ENCODE data around the gene TNFRSF4.
A peak's percentile ranks its signal among the peaks of the same experiment; 100 is the strongest.
"Not testable (repeated sequence)": the region's sequence is repeated elsewhere in the genome, so short reads cannot be mapped to it uniquely, and the experiment has no call there.

The TNFRSF4 gene

GRCh38 chr1:1254667-1254998 is 40.7 kb upstream of the TNFRSF4 start:
- TF ChIP-seq MYC (IDR thresholded peaks at IDR 0.05; ENCODE audit: low read depth, low read length) (no peak), CTCF (IDR thresholded peaks at IDR 0.05; ENCODE audit: low read depth, low read length) (no peak), POLR2A (IDR thresholded peaks at IDR 0.05; ENCODE audit: extremely low read depth, insufficient read length) (no peak), MAX (IDR thresholded peaks at IDR 0.05; ENCODE audit: low read depth, low read length) (no peak)
- no peak overlapping the region for H3K4me3 ChIP-seq (ENCODE audit: low read depth, low read length)
- no peak for DNase-seq (ENCODE audit: low read depth)

- TF ChIP-seq MYC (IDR thresholded peaks at IDR 0.05; ENCODE audit: low read depth, low read length) (no peak), POLR2A (IDR thresholded peaks at IDR 0.05; ENCODE audit: extremely low read depth, insufficient read length) (no peak), MAX (IDR thresholded peaks at IDR 0.05; ENCODE audit: low read depth, low read length) (no peak), CTCF (IDR thresholded peaks at IDR 0.05; ENCODE audit: low read depth, low read length) (no peak)
- no peak overlapping the region for H3K4me3 ChIP-seq (ENCODE audit: low read depth, low read length)
- DNase-seq (ENCODE audit: low read depth): no peak
Observed at GRCh38 chr1:1253972-1254666, 40.2 kb upstream of the TNFRSF4 start.

- TF ChIP-seq MAX (IDR thresholded peaks at IDR 0.05; ENCODE audit: low read depth, low read length): no peak
- no peak for TF ChIP-seq MYC (IDR thresholded peaks at IDR 0.05; ENCODE audit: low read depth, low read length)
- no peak for TF ChIP-seq CTCF (IDR thresholded peaks at IDR 0.05; ENCODE audit: low read depth, low read length)
- no peak for TF ChIP-seq POLR2A (IDR thresholded peaks at IDR 0.05; ENCODE audit: extremely low read depth, insufficient read length)
- no peak overlapping the region for H3K4me3 ChIP-seq (ENCODE audit: low read depth, low read length)
- DNase-seq (ENCODE audit: low read depth): no peak
Observed at GRCh38 chr1:1253314-1253713, 39.4 kb upstream of the TNFRSF4 start.

GRCh38 chr1:1250786-1251284 is 36.9 kb upstream of the TNFRSF4 start:
- no peak for DNase-seq (ENCODE audit: low read depth)
- TF ChIP-seq MYC (IDR thresholded peaks at IDR 0.05; ENCODE audit: low read depth, low read length) (no peak), MAX (IDR thresholded peaks at IDR 0.05; ENCODE audit: low read depth, low read length) (peak; percentile 62)
- no peak overlapping the region for H3K4me3 ChIP-seq (ENCODE audit: low read depth, low read length)

- not testable (repeated sequence) for DNase-seq (ENCODE audit: low read depth); H3K4me3 ChIP-seq (ENCODE audit: low read depth, low read length)
Observed at GRCh38 chr1:1248009-1248913, 34.3 kb upstream of the TNFRSF4 start.

GRCh38 chr1:1247341-1247913 is 33.5 kb upstream of the TNFRSF4 start:
- no peak overlapping the region for H3K4me3 ChIP-seq (ENCODE audit: low read depth, low read length)
- TF ChIP-seq POLR2A (IDR thresholded peaks at IDR 0.05; ENCODE audit: extremely low read depth, insufficient read length) (no peak), MYC (IDR thresholded peaks at IDR 0.05; ENCODE audit: low read depth, low read length) (no peak)
- DNase-seq (ENCODE audit: low read depth): no peak

- no peak within 1 kb of the TSS for H3K4me3 ChIP-seq (ENCODE audit: low read depth, low read length)
- no peak for DNase-seq (ENCODE audit: low read depth)
- no peak for TF ChIP-seq CTCF (IDR thresholded peaks at IDR 0.05; ENCODE audit: low read depth, low read length)
- TF ChIP-seq POLR2A (IDR thresholded peaks at IDR 0.05; ENCODE audit: extremely low read depth, insufficient read length): no peak
Observed at GRCh38 chr1:1246577-1247340, 32.8 kb upstream of the TNFRSF4 start, which contains the start of gene C1QTNF12. TSS of gene C1QTNF12 (minus strand) at chr1:1246722. CDS start at chr1:1246690, 32 bp downstream.

All from NB4 (cell line).